Panc1 (cell line): ENCODE data around the gene EFTUD2. TPM values are rescaled to one million over a fixed set of nuclear protein-coding genes. Genes with fewer than 3 reads are reported as not detected.

Experiments
- ATAC-seq: fragments of 200-7000 bp; cut with Tn5 transposase; 2 replicates; pipeline ENCODE4 v1.9.1; 2020; ENCODE audit warnings: mild to moderate bottlenecking, moderate library complexity
- BruUV-seq: library from RNA; stranded (reverse); fragments of 400-500 nt; replicated peaks from 2 replicates; lab custom pipeline; 2021; lab: Mats Ljungman, UMichigan
- CTCF ChIA-PET: fragments of 300-600 bp; sonication (Branson Sonifier 250); formaldehyde crosslinking; loops from one replicate; lab custom pipeline; 2022; ENCODE audit warnings: antibody characterized with exemption; lab: Charles Lee
- POLR2A ChIA-PET: fragments of 300-600 bp; sonication (Branson Sonifier 250); formaldehyde crosslinking; loops from one replicate; lab custom pipeline; 2022; ENCODE audit warnings: antibody characterized with exemption; lab: Charles Lee
- DNase-seq: peaks from one replicate; pipeline ENCODE4 v3.0.0-alpha.2; 2010; ENCODE audit warnings: low read depth, low spot score
- H3K27ac ChIP-seq: 2 replicates; pipeline ENCODE4 v1.5.1; 2011; ENCODE audit warnings: mild to moderate bottlenecking, low read length, inconsistent platforms
- H3K27me3 ChIP-seq: fragments of 200-500 bp; sonication (Bioruptor generic); 2 replicates; pipeline ENCODE4 v1.6.0; 2014; ENCODE audit warnings: low read length, inconsistent platforms; ENCODE audit not compliant: control insufficient read depth, insufficient read depth
- H3K36me3 ChIP-seq: fragments of 200-500 bp; sonication (Bioruptor generic); 2 replicates; pipeline ENCODE4 v1.5.1; 2014; ENCODE audit warnings: inconsistent platforms, mild to moderate bottlenecking, low read length, moderate library complexity; ENCODE audit not compliant: control insufficient read depth, insufficient read depth
- H3K4me1 ChIP-seq: 2 replicates; pipeline ENCODE4 v1.5.1; 2011; ENCODE audit warnings: inconsistent platforms, mild to moderate bottlenecking, low read length, moderate library complexity; ENCODE audit not compliant: control insufficient read depth, insufficient read depth
- H3K4me3 ChIP-seq, 2 experiments: 2 replicates each; pipeline ENCODE4 v1.5.1; 2011 to 2012; ENCODE audit warnings: low read depth in 2 of 2, low read length in 2 of 2, mild to moderate bottlenecking in 2 of 2, inconsistent platforms in 1 of 2, moderate library complexity in 1 of 2
- H3K9me3 ChIP-seq: fragments of 200-500 bp; sonication (Bioruptor generic); 2 replicates; pipeline ENCODE4 v1.5.1; 2014; ENCODE audit warnings: low read depth, mild to moderate bottlenecking, inconsistent platforms, low read length, moderate library complexity; ENCODE audit not compliant: control insufficient read depth, insufficient read depth
- CTCF ChIP-seq: fragments of 450-650 bp; IDR thresholded peaks from 2 replicates; pipeline ENCODE4 v1.5.1; 2017; ENCODE audit warnings: mild to moderate bottlenecking
- POLR2AphosphoS5 ChIP-seq: IDR thresholded peaks from 2 replicates; pipeline ENCODE4 v1.6.1; 2012; ENCODE audit warnings: mild to moderate bottlenecking, low read depth, low read length, moderate library complexity
- SIN3A ChIP-seq: IDR thresholded peaks from 2 replicates; pipeline ENCODE4 v1.6.1; 2012; ENCODE audit warnings: low read depth, mild to moderate bottlenecking, low read length, moderate library complexity, borderline replicate concordance; ENCODE audit not compliant: insufficient read depth
- TCF7L2 ChIP-seq: IDR thresholded peaks from 2 replicates; pipeline ENCODE4 v1.6.1; 2011; ENCODE audit warnings: mild to moderate bottlenecking, low read depth, low read length, inconsistent platforms
- in situ Hi-C: cut with HindIII; loops from 2 replicates; pipeline ENCODE4 v1.10.0; 2016; ENCODE audit warnings: low sequenced_read_pairs, low pct_unique_long_range_greater_than_20kb
- intact Hi-C: fragments of 100-400 bp; cut with micrococcal nuclease; formaldehyde crosslinking; loops from one replicate; pipeline ENCODE4 v1.10.0; 2022; ENCODE audit not compliant: unreplicated experiment
- total RNA-seq: library from RNA; stranded (reverse); gene quantifications from one replicate; pipeline ENCODE4 v1.2.1, GENCODE V29; 2021; ENCODE audit not compliant: unreplicated experiment
- TF ChIP-seq, protein P1 (sequence below), 2 experiments: IDR thresholded peaks; 2 replicates each; pipeline ENCODE4 v1.6.1; 2011 to 2012; ENCODE audit warnings: low read depth in 2 of 2, control low read depth in 1 of 2, low read length in 1 of 2, mild to moderate bottlenecking in 1 of 2, moderate library complexity in 1 of 2; ENCODE audit not compliant: insufficient read depth in 1 of 2

EFTUD2 gene
- total RNA-seq, 1 experiment from 2014 or later, result 98.0 TPM

GRCh38 chr17:44848961-44849489 lies 50.2 kb downstream of the EFTUD2 start:
- H3K27me3 ChIP-seq, result no peaks in the 10 kb centered on the region
- in situ Hi-C loops, result no loop called here
- H3K4me1 ChIP-seq, result no peaks in the 10 kb centered on the region; the same call in 1 of the 2 replicates
- no peaks in the 10 kb centered on the region for H3K9me3 ChIP-seq
- no TSS peak for BruUV-seq
- DNase-seq (no peak), ATAC-seq (no peak)
- no peak overlapping the region for H3K4me3 ChIP-seq
- no peak for TF ChIP-seq SIN3A
- no peak for TF ChIP-seq POLR2AphosphoS5
- no peak for TF ChIP-seq CTCF
- TF ChIP-seq, protein P1, sequence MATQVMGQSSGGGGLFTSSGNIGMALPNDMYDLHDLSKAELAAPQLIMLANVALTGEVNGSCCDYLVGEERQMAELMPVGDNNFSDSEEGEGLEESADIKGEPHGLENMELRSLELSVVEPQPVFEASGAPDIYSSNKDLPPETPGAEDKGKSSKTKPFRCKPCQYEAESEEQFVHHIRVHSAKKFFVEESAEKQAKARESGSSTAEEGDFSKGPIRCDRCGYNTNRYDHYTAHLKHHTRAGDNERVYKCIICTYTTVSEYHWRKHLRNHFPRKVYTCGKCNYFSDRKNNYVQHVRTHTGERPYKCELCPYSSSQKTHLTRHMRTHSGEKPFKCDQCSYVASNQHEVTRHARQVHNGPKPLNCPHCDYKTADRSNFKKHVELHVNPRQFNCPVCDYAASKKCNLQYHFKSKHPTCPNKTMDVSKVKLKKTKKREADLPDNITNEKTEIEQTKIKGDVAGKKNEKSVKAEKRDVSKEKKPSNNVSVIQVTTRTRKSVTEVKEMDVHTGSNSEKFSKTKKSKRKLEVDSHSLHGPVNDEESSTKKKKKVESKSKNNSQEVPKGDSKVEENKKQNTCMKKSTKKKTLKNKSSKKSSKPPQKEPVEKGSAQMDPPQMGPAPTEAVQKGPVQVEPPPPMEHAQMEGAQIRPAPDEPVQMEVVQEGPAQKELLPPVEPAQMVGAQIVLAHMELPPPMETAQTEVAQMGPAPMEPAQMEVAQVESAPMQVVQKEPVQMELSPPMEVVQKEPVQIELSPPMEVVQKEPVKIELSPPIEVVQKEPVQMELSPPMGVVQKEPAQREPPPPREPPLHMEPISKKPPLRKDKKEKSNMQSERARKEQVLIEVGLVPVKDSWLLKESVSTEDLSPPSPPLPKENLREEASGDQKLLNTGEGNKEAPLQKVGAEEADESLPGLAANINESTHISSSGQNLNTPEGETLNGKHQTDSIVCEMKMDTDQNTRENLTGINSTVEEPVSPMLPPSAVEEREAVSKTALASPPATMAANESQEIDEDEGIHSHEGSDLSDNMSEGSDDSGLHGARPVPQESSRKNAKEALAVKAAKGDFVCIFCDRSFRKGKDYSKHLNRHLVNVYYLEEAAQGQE (IDR thresholded peaks at IDR 0.05; ENCODE audit: insufficient read depth in 1 of 2, low read depth in 2 of 2, low read length in 1 of 2), result no peak
- TF ChIP-seq TCF7L2, result no peak
- ChIA-PET CTCF (no interaction called here), POLR2A (no interaction called here)
- intact Hi-C loops, result no loop called here
- H3K36me3 ChIP-seq, result no peaks in the 10 kb centered on the region; the same call in 1 of the 2 replicates
- no peak overlapping the region for H3K27ac ChIP-seq

DNA sequence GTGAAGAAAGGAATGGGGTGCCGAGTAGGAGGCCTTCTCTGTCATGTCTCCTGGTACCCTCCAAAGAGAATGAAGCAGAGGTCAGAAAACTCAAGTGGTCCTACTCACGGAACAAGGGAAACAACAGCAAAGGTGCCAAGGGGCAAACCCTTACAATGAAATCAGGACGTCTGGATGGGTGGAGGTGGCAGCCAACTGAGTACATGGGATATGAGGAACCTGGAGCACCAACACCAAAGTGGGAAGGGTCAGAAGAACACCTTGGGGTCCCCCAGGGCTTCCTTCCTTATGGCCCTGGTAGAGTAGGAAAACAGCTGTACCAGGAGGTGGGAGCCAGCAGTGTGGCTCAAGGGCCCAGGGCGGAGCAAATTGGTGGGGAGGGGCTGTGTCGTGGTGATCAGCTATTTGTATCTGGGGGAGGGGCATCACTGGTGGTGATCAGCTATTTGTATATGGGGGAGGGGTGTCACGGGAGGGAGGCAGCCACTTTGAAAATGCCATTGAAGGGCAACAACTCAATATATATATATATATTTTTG lies 50.9 kb downstream of the EFTUD2 start:
- ChIA-PET POLR2A (no interaction called here), CTCF (no interaction called here)
- intact Hi-C loops, result no loop called here
- in situ Hi-C loops, result no loop called here
- ATAC-seq (no peak), DNase-seq (no peak)
- H3K36me3 ChIP-seq, result no peaks in the 10 kb centered on the region; the same call in 1 of the 2 replicates
- H3K27me3 ChIP-seq, result no peaks in the 10 kb centered on the region
- no peak overlapping the region for H3K27ac ChIP-seq
- TF ChIP-seq SIN3A (no peak), POLR2AphosphoS5 (0 out of 2 replicates have a peak, but pooled peaks have one; percentile 12)
- no peaks in the 10 kb centered on the region for H3K9me3 ChIP-seq
- no peaks in the 10 kb centered on the region; the same call in 1 of the 2 replicates for H3K4me1 ChIP-seq
- H3K4me3 ChIP-seq, result no peak overlapping the region
- no TSS peak for BruUV-seq

DNA sequence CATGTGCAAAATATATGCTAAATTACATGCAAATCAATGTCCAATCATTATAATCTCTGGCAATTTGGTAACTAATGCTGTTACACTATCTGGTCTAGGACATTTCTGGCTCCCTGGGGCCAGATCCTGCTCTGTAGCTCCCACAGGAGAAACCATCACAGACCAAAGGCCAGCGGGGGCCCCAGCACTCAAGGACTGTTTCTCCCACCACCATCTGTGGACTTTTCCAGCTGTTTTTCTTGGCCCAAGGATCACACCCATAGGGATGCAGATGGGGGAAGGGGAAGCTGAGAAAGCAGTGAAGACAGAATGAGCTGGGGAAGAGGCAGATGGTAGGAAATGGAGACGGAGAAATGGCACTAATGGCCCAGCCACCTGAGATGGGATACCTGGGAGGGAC lies 51.7 kb downstream of the EFTUD2 start, which contains the start of gene HIGD1B:
HIGD1B (plus strand) TSS at position 298 of the 400 bp plus-strand sequence. CDS start 270 bp downstream, outside the sequence.
- Histone ChIP-seq H3K4me1 (no peaks in the 10 kb centered on the region; the same call in 1 of the 2 replicates), H3K9me3 (no peaks in the 10 kb centered on the region), H3K4me3 (no peak within 1 kb of the TSS), H3K27ac (no peak within 1 kb of the TSS), H3K36me3 (no peaks in the 10 kb centered on the region; the same call in 1 of the 2 replicates), H3K27me3 (no peaks in the 10 kb centered on the region)
- POLR2A ChIA-PET, result no interaction called here
- ATAC-seq, result no peak
- BruUV-seq, result no TSS peak
- CTCF ChIA-PET, result no interaction called here
- TF ChIP-seq CTCF, result no peak
- no peak for TF ChIP-seq SIN3A
- TF ChIP-seq POLR2AphosphoS5, result no peak
- TF ChIP-seq, protein P1 (IDR thresholded peaks at IDR 0.05; ENCODE audit: insufficient read depth in 1 of 2, low read depth in 2 of 2, low read length in 1 of 2), result no peak
- TF ChIP-seq TCF7L2, result no peak
- in situ Hi-C loops, result no loop called here
- intact Hi-C loops, result no loop called here
- DNase-seq, result no peak
